NB4 (cell line): Measurements from ENCODE around the gene FER.

Source experiments
- CTCF ChIP-seq: IDR thresholded peaks from one replicate; pipeline ENCODE4 v1.5.1; 2012; ENCODE audit warnings: low read depth, low read length
- MAX ChIP-seq: IDR thresholded peaks from 2 replicates; pipeline ENCODE4 v1.6.1; 2011; ENCODE audit warnings: low read depth, low read length
- POLR2A ChIP-seq: IDR thresholded peaks from 2 replicates; pipeline ENCODE4 v1.6.1; 2011; ENCODE audit warnings: mild to moderate bottlenecking; ENCODE audit not compliant: insufficient read length; ENCODE audit errors: extremely low read depth

GRCh38 chr5:108727651-108728565, 19.8 kb upstream of the FER start:
- TF ChIP-seq CTCF, result no peak
- TF ChIP-seq POLR2A, result peak; percentile 45
- TF ChIP-seq MAX, result peak; percentile 24
